T1000 (cell line): ENCODE data around the gene MTG2.

Experiments
- DNase-seq: peaks from one replicate; lab custom pipeline; 2025; ENCODE audit warnings: mixed read lengths; lab: John Stamatoyannopoulos, UW

MTG2 gene

DNA sequence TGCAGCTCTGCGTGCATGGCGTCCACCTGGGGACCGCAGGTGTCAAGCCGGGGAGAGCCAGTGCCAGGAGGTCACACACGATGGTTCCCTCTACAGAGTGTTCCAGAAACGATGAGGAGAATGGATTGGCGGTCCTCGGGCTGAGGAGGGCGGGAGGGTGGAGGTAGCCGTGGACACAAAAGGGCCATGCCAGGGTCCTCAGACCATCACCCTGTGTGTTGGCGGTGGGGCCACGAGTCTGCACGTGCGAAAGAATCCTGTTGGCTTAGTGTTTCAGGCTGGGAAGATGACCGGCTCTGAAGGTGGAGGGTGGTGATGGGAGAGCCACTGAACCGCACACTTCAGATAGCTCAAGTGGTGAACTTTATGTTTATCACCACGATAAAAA, 23.6 kb downstream of the MTG2 start:
- no peak for DNase-seq

GRCh38 chr20:62208061-62208794, 25.4 kb downstream of the MTG2 start:
- DNase-seq = no peak

GRCh38 chr20:62208795-62209755, 26.2 kb downstream of the MTG2 start:
- no peak for DNase-seq

GRCh38 chr20:62209850-62210495, 27.1 kb downstream of the MTG2 start:
- no peak for DNase-seq

GRCh38 chr20:62210496-62210855, 27.6 kb downstream of the MTG2 start:
- DNase-seq = no peak

- DNase-seq = no peak
These were observed 28.4 kb downstream of the MTG2 start for GRCh38 chr20:62211216-62211615.

- no peak for DNase-seq
These were observed 29.0 kb downstream of the MTG2 start for GRCh38 chr20:62211769-62212288.

DNA sequence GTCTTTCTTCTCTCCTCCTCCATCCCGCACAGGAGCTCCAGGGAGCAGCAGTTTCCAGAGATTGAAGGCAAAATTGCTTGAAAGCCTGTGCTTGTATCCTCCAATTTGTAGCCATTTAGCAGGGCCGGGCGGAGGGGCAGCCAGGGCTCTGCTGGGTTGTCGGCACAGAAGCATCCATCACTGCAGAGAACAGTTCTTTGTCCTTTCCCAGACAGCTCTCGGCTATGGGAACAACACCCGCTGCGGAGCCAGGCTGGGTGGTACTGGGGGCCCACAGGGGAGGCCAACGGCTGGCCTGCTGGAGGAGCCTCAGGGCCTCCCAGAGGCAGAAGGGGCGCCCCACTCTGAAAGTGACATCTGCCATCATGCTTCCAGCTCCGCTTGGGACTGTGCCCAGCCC, 29.5 kb downstream of the MTG2 start:
- DNase-seq = no peak

- no peak for DNase-seq
These were observed 31.2 kb downstream of the MTG2 start for GRCh38 chr20:62214067-62214466.

- no peak for DNase-seq
These were observed 32.5 kb downstream of the MTG2 start for GRCh38 chr20:62215020-62215990.

GRCh38 chr20:62215991-62216635, 33.3 kb downstream of the MTG2 start:
- no peak for DNase-seq

DNA sequence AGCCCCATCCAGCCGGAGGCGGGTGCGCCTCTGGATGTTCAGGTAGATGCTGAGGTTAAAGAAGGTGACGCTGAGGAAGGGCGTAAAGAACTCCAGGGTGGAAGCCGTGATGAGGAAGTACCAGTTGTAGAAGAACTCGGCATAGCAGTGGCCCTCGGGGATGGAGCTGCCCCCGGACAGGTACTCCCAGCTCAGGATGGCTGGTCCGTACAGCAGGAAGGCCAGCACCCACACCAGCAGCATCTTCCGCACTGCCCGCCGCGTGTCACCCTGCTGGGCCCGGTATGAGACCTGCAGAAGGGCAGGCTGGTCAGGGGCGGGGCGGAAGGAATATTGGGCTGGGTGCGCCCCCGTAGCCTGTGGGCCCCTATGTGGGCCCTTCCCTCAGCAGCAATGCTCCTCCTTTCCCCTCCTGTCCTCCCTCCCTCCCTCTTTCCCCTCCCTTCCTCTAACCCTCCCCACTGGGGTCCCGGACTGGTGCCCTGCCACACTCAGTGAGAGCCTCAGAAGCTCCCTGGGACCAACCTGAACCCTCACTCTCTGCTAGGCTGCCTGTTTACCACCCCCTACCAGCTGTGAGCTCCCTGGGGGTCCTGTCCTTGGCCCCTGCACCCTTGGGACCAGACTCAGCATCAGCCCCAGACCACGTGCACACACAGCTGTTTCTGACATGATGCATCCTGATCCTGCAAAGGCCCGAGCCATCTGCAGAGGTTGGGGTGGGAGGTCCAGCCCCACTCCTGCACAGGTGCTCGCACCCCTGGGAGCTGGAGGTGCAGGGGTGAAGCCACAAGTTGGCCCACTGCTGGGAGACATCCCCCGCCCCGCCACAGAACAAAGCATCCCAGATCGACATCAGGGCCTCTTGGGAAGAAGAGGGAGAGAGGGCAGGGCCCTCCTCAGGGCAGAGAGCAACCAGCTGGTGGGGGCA, 34.1 kb downstream of the MTG2 start:
- DNase-seq = no peak

GRCh38 chr20:62217913-62218773, 35.3 kb downstream of the MTG2 start:
- no peak for DNase-seq

DNA sequence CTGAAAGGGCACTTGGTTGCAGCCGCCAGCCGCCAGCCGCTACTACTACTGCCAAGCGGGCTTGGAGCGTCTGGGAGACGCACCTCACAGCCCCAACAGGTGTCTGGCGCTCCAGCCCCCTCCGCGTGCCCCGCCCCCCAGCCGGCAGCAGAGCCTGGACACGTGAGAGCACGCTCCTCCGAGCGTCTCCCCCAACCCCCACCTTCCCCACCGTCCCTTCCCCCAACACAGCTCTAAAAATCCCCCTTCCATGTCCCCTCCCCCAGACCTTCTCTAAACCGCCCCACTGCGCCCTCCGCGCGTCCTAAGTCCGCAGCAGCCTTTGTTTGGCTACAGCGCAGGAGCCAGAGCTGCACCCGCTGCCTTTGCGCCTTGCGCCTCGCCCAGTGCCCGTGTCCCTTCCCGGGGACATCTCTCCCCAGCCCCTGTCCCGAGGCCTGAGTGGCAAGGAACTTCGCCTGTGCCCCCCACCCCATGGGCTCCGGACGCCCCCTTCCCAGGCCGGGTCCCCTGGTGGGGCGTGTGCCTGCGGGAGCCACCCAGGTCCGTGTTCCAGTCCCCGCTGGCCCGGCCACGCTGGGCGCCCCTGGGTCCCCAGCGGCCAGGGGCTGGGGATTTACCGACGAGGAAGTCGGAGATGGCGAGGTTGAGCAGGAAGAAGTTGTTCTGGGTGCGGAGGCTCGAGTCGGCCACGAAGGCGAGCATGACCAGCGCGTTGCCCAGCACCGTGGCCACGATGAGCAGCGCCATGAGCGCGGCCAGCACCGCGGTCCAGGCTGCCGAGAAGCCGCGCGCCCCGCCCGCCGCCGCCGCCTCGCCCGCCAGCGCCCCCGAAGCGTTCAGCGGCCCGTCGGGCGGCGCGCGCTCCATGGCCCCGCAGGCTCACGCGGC, 36.5 kb downstream of the MTG2 start:
- DNase-seq = no peak

GRCh38 chr20:62219992-62220665, 37.3 kb downstream of the MTG2 start, which contains the start of gene HRH3:
Gene HRH3 (minus strand): TSS chr20:62220278. CDS start chr20:62219970, 308 bp downstream.
- no peak for DNase-seq

- DNase-seq = no peak
These were observed 38.1 kb downstream of the MTG2 start for GRCh38 chr20:62220666-62221568.
